Measurements from ENCODE around the gene GPN3.

The GPN3 gene

GRCh38 chr12:110403976-110404682, 63.9 kb downstream of the GPN3 start:
- Histone ChIP-seq H3K36me3 (ENCODE audit: control insufficient read depth in 1 of 2, insufficient read depth in 2 of 2, low read length in 2 of 2) (peaks cover 6 to 13% of the 10 kb centered on the region in 2 donors), H3K27me3 (ENCODE audit: low read depth, low read length) (no peaks in the 10 kb centered on the region), H3K9me3 (ENCODE audit: control insufficient read depth in 1 of 2, low read length in 2 of 2) (no peaks in the 10 kb centered on the region), H3K4me1 (ENCODE audit: control insufficient read depth in 1 of 2, insufficient read depth in 2 of 2, low read length in 2 of 2) (peaks cover 0 to 16% of the 10 kb centered on the region in 2 donors), H3K4me3 (ENCODE audit: low read depth in 1 of 2, low read length in 2 of 2) (peak overlapping the region; percentile 98), H3K27ac (ENCODE audit: low read length) (peak overlapping the region; percentile 100)

DNA sequence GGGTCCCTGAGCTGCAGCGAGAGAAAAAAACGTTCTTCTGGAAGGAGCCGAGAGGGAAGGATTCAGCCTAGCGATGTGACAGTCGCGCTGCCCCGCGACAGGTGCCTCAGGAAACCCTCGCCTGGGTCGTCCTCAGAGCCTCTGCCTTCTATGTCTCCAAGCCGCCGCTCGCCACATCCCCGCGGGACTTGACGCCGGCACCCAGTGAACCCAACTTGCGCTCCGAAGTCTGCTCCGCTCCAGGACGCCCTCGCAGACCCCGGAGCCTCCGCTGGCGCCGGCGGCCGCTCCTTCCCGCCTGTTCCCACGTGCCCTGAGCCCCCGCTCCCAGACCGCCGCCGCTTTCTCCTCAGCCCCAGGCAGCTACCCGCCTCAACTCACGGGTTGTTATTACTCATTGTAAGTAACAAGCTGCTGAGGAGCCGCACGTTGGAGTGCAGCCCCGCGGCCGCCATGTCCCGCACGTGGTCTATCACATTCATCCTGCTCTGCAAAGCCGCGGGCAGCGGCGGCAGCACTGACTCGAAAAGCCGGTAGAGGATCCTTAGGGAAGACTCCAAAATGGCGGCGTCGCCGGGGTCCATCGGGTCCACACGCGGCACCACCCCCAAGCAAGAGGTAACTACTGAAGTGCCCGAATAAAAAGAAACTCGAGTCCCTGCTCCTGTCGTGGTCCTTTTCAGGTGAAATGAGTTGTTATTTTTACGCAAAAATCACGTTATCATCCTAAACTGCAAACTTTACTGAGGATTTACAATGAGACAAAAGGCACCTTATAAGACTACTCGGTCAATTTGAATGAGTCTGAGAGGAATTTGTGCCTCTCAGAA, 64.7 kb downstream of the GPN3 start, which contains the start of gene ANAPC7:
Gene ANAPC7 (minus strand): TSS at position 563 of the 830 bp plus-strand sequence. CDS start 81 bp downstream, at position 482.
- H3K4me1 ChIP-seq (ENCODE audit: control insufficient read depth in 1 of 2, insufficient read depth in 2 of 2, low read length in 2 of 2) = peaks cover 0 to 16% of the 10 kb centered on the region in 2 donors
- peak within 1 kb of the TSS; percentile 98 for H3K4me3 ChIP-seq (ENCODE audit: low read depth in 1 of 2, low read length in 2 of 2)
- H3K27ac ChIP-seq (ENCODE audit: low read length) = peak within 1 kb of the TSS; percentile 100
- H3K27me3 ChIP-seq (ENCODE audit: low read depth, low read length) = no peaks in the 10 kb centered on the region
- peaks cover 6 to 13% of the 10 kb centered on the region in 2 donors for H3K36me3 ChIP-seq (ENCODE audit: control insufficient read depth in 1 of 2, insufficient read depth in 2 of 2, low read length in 2 of 2)
- H3K9me3 ChIP-seq (ENCODE audit: control insufficient read depth in 1 of 2, low read length in 2 of 2) = no peaks in the 10 kb centered on the region
